ENCODE results near the gene NSDHL.

The NSDHL gene

GRCh38 chrX:152845618-152846240 lies 14.9 kb downstream of the NSDHL start:
- DNase-seq, result no peak

GRCh38 chrX:152847281-152847680 lies 16.4 kb downstream of the NSDHL start:
- DNase-seq, result no peak

GRCh38 chrX:152850465-152850864 lies 19.6 kb downstream of the NSDHL start:
- no peak for DNase-seq

DNA sequence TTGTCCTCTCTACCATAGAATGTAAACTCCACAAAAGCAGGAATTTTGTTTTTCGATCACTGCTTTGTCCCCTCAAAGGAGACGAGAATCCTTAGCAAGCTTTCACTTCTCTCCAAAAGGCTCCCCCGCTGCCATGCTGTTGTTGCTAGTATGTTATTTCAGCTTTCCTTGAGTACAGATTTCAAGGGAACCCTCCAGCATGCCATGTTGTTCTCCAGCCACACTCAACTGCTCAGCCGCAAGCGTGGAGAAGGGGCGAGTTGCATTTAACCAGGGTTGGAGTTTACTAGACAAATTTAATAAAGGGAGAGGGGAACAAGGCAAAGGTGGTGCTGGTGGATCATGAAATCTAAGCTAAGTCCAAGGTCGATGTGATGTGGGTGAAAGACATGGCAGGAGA lies 23.1 kb downstream of the NSDHL start:
- no peak for DNase-seq

GRCh38 chrX:152861116-152861515 lies 30.3 kb downstream of the NSDHL start:
- DNase-seq, result no peak

DNA sequence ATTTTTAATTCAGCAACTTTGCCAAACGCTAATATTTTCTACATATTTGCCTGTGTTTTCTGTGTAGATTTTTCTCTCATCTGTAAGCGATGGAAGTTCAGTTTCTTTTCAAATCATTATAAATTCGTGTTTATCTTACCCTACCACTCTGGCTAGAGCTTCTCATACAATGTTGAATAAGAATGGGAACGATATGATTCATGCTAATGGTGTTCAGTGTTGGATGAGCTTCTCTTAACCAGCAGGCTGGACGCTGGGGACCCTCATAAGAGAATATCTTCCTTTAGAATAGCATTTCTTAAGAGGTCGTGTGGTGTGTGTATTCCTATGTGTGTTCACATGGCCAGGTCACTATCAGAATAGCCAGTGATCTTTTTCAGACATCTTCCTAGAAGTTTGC lies 31.0 kb downstream of the NSDHL start:
- no peak for DNase-seq

GRCh38 chrX:152865232-152865920 lies 34.5 kb downstream of the NSDHL start:
- DNase-seq, result no peak

DNA sequence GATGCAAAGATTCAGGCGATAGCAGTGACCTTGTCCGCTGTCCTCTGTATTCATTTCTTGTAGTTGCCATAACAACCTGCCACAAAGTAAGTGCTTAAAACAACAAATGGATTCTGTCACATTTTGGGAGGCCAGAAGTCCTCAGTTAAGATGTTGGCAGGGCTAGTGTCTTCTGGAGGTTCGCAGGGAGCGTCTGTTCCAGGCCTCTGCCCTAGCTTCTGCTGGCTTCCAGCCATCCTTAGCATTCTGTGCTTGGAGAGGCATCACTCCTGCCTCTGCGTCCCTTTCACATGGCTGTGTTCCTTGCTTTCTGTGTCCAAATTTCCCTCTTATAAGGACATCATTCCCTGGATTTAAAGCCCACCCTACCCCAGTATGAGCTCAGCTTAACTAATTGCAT lies 35.5 kb downstream of the NSDHL start:
- no peak for DNase-seq

- DNase-seq, result no peak
These were observed 39.1 kb downstream of the NSDHL start for GRCh38 chrX:152869972-152870371.

GRCh38 chrX:152871260-152871659 lies 40.4 kb downstream of the NSDHL start:
- no peak for DNase-seq

GRCh38 chrX:152872522-152872921 lies 41.7 kb downstream of the NSDHL start:
- no peak for DNase-seq

DNA sequence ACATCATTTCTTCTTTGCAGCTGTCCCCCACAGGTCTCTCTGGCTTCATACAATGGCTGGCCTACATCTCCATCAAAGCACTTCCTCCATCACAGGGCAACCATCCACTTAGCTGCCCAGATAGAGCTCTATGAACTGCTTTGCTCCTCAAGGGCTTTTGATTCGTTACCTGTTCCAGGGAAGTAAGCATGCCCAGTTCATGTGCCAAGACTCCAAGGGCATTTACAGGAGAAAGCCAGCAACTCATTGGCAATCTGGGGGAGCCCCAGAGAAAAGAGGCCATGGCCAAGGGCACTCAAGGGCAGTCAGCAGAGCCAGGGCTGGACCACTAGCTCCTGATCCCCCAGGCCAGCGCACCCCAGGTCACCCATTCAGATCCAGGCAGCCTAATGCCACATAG lies 42.5 kb downstream of the NSDHL start:
- no peak for DNase-seq

DNA sequence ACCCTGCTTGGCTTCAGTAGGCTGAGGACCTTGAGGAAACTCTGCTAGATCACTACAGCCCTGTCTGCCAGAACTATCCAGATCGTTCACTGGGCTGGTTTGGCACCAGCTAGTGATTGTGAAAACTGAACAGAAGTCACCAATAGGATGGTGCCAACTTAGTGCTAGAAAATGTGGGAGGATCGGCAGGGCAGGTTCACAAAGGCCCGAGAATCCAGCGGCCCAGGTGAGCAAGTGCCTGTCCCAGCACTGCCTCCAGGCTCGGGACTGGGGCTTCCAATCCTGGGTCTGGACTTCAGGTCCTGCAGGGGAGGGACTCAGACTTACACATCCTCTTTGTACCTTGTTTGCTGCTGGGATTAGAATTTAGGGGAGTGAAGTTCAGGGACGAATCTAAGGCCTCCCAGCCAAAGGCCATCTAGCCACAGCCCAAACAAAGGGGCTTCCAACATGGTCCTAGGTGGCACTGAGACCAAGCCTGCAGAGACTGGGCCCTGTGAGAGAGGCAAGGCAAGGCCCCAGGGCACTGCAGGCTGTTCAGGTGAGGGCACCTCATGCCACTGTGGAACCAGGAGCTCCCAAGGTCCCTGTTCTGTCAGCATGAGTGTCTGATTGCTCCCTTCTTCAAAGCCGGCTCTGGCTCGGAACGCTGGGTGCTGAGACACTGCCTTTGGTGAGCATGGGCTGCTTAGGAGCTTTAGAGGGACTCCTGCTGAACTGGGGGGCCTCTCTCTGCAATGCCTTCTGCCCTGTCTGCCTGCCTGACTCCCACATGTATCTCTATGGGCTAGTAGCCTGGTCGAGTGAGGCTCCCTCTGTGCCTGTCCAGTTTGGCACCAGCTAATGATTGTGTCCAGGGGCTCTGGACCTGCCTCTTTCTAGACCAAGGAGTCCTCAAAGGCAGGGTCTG lies 46.3 kb downstream of the NSDHL start:
- DNase-seq, result no peak

DNA sequence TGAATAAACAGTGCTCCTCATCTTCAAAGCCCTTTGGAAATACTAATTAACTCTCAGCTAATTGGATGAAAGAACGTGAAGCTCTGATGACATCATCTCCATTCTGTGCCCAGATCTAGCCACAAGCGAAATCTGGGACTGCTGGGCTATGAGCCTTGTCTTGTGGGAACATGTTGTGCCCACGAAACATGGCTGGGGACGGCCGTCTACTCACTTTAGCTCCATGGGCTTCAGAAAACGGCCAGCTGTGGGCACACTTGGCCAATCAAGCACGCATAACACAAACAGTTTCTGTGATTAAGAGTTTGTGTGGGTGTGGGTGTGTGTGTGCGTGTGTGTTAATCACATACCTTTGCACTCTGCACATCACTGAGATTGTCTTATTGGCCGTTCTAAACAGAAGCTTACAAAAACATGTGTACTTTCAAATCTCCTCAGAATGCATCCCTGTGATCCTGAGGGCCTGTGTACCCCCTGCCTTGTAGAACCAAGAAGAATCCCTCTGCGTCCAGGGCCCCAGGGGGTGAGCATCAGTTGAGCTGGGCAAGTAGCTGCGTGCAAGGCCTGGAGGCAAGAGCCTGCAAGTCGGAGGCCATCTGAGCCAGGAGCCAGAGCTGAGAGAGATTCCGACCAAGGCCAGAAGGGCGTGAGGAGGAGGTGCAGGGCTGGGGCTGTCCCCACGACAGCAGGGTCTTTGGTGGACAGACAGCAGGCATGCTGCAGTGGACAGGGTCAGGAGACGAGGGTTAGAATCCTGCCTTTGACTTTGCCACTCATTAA lies 48.3 kb downstream of the NSDHL start:
- no peak for DNase-seq

DNA sequence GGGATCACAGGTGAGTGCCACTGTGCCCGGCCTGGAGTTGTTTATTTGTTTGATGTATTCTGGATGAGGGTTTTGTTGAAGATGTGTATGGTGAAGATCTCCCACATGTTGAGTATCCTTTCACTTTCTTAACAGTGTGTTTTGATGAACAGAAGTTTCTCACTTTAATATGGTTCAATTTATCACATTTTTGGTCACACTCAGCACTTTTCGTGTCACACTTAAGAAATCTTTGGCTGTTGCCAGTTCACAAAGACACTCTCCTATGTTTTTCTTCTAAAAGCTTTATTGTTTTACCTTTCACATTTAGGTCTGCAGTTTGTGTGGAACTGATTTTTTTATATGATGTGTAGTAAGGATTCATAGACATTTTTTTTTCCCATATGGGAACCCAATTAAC lies 50.4 kb downstream of the NSDHL start:
- no peak for DNase-seq

DNA sequence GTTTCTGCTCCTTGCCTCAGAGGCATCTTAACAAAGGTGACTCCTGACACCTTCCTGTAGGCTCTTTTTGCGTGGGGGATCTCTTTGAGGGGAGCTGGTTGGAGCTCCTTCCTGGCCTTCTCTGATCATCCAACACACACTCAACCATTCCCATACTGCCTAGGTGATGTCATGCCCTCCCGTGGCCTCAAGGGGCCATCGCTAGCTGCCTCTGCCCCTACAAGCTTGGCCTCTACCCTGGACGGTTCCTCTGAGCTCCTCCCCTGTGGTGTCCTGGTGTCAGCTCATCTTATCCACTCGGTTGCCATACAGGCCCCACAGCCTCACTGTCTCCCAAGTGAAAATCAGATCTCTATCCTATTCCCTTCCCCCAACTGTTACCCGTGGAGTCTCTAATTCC lies 53.3 kb downstream of the NSDHL start:
- no peak for DNase-seq

DNA sequence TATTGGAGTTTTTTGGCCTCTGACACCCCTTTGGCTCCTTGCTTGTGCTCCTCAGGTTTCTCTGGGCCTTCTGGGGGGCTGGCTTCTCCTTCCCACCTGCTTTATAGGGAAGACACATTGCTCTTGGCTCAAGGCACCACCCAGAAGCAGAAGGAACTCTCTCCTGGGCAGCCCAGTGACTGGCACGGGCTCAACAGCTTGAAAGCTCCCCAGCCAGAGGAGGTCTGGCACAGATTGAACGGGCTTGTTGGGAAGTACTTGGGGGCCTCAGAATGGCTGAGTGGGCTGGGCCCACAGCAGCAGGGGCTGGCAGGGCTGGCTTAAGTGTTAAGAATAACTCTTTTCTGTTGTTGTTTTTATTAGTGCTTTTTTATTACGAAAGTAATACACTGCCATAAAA lies 55.9 kb downstream of the NSDHL start:
- no peak for DNase-seq

DNA sequence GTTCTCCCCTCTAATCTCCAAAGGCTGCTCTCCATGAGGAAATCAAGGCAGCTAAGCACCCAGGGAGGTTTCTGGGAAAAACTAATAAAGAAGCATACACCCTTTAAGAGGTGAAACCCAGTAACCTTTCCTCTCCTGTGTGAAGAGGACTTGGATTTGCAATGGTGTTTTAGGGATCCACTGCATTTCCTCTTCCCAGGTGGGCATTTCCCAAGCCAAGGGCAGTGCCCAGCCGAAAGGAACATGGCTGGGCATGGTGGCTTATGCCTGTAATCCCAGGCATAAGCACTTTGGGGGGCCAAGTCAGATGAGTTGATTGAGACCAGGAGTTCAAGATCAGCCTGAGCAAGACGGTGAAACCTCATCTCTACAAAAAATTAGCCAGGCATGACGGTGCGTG lies 61.6 kb downstream of the NSDHL start:
- DNase-seq, result no peak

GRCh38 chrX:152892999-152893891 lies 62.4 kb downstream of the NSDHL start:
- DNase-seq, result no peak

DNA sequence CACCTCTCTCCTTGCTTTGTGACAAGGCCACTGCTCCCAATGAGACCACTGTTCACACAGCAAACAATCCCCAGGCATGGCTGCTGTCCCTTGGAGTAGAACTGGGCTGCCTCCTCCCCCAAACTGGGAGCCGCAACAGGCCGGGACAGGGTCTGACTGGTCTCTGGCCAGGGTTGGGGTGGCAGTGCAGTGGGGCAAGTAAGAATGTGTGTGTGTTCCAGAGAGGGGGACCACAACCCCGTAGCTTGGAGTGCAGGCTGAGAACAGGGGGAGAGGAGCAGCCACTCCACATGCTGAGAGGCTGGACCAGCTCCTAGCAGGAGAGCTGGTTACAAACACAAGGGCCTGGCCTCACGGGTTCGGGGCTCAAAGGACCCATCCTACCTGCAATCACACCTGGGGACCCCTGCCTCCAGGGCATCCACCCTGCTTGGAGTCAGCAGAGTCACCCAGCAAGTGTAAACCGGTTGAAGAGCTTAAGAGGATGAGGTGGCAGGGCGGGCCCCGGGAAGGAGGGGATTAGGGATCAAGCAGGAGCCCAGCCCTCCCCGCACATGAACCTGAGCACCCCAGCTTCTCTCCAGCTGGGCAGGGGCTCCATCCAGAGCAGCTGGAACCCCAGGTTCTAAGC lies 63.2 kb downstream of the NSDHL start:
- no peak for DNase-seq

GRCh38 chrX:152895121-152895520 lies 64.3 kb downstream of the NSDHL start:
- DNase-seq, result no peak
